GM19397 (cell line): ENCODE measurements around the gene WHRN.
A peak's percentile ranks its signal among the peaks of the same experiment; 100 is the strongest.

ENCODE experiments used
- ATAC-seq: cut with Tn5 transposase; IDR thresholded peaks from one replicate; pipeline ENCODE4 v1.9.1; 2021; ENCODE audit warnings: mild to moderate bottlenecking, moderate library complexity; ENCODE audit not compliant: unreplicated experiment

WHRN gene

DNA sequence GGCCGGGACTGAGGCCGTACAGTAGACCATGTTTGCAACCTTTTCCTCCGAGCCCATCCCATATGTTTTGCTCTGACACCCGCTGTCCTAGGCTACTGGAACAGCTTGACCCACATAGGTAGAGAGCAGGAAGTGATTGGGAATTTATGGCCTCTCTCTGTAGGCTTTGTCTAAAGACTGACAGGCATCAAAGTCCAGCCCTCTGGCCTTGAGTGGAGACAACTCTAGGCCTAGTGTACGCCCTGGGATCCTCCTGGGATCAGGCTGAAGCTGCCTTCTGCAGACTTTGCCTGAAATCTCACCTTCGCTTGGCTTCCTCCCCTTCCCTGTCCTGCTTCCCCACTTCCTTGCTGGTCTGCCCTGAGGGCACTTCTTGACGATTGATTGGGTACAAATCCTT lies 103.9 kb downstream of the WHRN start:
- no peak for ATAC-seq

- no peak for ATAC-seq
Measured at GRCh38 chr9:114400772-114401171, 104.5 kb downstream of the WHRN start.

DNA sequence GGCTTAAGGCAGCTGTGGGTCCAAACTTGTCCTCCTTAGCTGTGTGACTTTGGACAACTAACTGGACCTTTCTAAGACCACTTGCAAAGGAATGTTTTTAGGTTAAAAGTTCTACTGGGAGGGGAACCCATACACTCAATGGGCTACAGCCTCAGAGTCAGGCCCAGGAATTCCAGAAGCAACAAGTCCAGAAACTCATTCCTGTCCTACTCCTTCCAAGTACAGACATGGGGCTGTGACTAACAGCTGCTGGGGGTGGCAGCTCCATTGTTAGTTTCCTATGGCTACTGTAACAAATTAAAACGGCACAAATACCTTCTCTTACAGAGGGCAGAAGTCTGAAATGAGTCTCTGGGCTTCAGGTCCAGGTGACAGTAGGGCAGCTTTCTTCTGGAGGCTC lies 105.1 kb downstream of the WHRN start:
- ATAC-seq = no peak

GRCh38 chr9:114399381-114399780 lies 105.9 kb downstream of the WHRN start:
- no peak for ATAC-seq

- ATAC-seq = peak; percentile 80
Measured at GRCh38 chr9:114397848-114398605, 107.2 kb downstream of the WHRN start.

- ATAC-seq = no peak
Measured at GRCh38 chr9:114397219-114397847, 107.9 kb downstream of the WHRN start.

DNA sequence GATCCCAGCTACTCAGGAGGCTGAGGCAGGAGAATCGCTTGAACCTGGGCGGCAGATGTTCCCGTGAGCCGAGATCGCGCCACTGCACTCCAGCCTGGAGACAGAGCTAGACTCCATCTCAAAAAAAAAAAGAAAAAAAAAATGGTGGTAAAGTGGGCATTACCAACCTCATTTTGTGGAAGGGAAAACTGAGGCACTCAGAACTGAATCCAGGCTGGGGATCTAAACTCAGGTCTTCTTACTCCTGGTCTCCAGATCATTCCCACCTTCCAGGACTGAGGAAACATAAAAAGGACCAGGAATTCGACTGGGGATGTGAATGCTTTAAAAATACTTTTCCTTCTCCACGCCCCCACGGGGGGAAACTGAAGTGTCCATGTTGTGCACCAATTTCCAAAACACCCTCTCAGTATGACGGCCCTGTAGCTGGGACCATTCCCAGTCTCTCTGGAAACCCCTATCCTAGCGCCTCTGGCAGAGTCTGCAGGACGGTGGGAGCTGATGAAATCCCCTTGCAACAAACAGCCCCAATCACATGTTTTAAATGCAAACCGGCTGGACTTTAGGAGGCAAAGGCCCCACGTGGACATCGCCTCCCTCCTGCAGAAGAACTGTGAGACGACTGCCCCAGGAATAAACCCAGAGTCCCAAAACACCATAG lies 108.6 kb downstream of the WHRN start:
- ATAC-seq = no peak

- ATAC-seq = no peak
Measured at GRCh38 chr9:114395768-114396167, 109.5 kb downstream of the WHRN start.

DNA sequence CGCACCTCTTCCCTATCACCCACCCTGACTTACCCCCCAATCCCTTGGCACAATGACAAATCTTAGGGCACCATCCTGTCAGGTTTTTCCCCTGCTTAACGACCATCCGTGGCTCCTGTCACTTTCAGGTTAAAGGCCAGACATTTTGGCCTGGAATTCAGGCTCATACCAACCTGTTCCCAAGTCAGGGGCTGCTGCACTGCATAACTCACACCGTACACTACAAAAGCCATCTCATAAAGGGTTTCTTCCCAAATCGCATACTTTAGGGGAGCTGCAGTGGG lies 110.0 kb downstream of the WHRN start:
- no peak for ATAC-seq

DNA sequence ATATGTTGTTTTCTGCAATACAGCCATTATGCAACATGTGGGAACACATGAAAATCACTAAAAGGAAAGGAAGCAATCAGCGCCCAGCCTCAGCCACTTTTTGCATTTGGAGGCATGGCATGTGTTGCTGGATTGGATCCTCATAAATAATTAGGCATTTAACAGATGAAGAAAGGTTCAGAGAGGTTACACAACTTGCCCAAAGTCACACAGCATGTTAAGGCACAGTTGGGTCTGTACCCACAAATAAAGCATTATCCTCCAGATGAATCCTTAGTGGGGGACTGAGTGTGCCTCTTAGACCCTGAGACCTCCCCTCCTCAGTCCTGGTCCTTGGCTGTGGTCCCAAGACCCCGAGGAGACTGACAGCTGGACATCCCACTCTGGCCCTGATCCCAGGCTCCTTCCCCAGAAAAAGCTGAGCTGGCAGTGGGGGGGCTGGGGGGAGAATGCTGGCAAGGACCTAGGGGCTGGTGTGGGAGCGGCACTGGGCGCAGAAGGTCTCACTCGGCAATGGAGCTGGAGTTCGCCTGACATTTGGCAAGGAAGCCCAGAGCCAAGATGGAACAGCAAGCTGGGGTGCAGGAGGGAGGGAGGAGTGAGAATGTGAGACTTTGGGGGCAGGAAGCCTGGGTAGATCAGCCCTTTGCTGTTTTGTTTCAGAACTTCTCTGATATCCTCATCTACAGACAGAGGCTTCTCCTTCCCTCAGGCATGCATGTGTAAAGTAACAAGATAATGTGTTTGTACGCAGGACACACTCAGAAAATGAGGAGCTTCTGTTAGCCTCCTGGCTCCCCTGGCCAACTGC lies 110.5 kb downstream of the WHRN start:
- no peak for ATAC-seq

- ATAC-seq = no peak
Measured at GRCh38 chr9:114392749-114393112, 112.5 kb downstream of the WHRN start.

DNA sequence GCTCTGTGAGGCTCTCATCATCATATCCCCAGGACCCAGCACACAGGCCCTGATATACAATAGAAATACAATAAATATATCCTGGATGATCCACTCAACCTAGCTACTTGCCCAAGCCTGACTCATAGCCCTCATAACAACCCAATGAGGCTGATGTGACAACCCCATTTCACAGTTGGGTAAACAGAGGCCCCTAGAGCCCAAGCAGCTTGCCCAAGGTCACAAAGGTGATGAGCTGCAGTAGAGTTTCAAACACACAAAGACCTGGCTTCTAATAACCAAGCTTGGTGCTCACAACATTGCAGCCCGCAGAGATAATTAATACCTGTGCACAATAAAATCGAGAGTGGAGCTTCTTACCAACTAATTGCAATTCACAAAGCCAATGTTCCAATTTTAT lies 114.3 kb downstream of the WHRN start:
- ATAC-seq = no peak

DNA sequence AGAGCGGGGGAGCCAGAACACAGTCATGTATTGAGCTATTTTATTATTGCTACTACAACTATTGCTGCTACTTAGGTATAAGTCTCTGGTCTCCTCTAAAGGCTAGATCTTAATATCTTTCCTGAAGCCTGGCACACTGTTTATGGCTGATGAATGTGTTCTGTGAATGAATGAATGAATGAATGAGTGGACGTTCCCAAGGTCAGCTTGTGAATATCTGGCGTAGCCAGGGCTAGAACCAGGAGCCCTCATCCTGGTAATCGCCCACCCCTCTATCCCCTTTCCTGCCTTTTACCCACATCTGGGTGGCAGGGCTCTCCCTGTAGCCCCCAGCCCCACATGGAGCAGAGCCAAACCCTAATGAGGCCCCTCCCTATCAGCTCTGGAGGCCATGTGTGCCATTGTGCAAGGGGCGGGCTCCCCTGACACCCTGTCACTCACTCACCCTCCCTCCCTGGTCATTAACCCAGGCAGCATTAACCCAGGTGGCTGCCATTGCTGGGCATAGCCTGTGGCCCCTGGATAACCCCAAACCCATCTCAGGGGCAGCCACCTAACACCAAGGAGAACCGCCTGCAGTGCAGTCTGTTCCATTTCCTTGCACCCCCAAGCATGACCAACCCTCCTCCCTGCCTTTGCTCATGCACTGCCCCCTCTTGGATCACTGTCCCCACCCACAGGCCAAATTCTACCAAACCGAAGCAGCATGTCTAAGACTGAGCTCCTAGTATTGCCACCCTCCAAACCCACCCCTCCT lies 115.5 kb downstream of the WHRN start:
- ATAC-seq = no peak

GRCh38 chr9:114388764-114389375 lies 116.4 kb downstream of the WHRN start:
- no peak for ATAC-seq

DNA sequence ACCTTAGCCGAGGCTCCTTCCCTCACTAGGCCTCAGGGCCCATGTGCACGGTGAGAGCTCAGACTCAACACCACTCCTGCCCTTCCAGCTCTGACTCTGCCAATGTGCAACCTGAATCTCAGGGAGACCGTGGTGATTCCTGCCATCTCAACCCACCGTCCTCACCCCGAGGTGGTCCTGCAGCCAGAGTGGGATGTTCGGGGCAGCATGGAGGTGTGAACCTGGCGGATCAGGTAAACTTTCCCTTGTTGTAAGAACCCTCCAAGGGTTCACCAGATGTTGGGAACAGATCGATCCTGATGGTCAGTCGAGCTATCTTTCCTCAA lies 117.0 kb downstream of the WHRN start:
- ATAC-seq = no peak

GRCh38 chr9:114387680-114388356 lies 117.5 kb downstream of the WHRN start, which contains the start of gene AKNA:
Gene AKNA, minus strand, starts transcription at chr9:114387982. Its CDS starts 6,649 bp downstream, at chr9:114381333.
- ATAC-seq = peak; percentile 23

DNA sequence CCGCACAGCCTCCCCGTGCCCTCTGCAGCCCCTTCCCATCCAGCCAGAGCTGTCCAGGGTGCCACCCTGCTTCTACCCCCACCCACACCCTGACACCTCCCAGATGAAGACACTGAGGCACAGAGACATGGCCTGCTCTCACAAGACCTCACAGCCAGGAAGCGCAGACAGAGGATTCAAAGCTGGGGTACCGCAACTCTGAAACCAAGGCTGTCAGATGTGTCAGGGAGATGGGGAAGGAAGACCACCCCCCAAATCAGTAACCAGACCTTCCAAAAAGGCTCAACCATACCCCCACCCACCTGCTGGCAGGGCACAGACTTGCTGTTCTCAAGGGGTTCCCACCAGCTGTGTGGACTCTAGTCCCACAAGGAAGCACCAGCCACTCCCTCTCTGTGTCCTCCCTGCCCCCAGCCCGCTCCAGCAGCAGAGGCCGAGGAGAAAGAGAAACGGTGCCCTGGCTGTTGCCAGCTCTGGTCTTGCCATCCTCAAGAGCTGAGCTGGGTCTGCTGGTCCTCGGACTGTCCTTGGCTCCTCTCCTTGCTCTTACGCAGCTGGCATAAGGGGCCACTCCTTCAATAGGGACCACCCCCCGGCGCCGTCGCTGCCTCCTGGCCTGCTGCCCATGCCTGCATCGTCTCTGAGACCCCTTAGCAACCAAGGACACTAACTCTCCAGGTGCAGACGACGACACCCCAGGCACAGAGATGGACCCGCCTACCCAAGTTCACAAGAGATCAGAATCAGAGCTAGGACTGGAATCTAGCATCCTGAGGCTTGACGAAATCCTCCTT lies 118.2 kb downstream of the WHRN start:
- ATAC-seq = no peak

DNA sequence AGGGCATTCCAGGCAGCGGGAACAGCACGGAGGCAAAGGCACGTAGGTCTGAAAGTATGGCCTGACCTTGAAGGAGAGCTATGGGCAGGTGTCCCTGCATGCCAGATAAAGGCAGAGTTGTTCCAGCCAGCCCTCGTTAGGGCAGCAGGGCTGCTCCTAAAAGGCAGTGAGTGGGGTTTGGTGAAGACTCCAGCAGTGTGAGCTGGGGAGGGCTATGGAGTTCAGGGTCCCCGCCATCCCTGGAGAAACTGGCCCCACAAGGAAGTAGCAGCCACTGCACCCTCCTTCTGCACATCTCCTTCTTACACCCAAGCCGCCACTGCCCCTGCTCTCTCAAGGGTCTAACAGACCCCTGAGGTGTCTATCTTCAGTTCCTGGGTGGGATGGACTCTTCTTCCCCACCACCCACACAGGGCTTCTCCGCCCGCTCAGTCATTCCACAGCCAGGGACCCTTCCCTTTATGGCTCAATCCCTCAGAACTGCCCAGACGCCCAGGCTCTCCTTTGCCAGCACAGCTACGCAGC lies 118.8 kb downstream of the WHRN start:
- no peak for ATAC-seq
